ENCODE results near the gene MDM2.
"Not testable (repeated sequence)": the region's sequence is repeated elsewhere in the genome, so short reads cannot be mapped to it uniquely, and the experiment has no call there.

Gene MDM2

GRCh38 chr12:68841175-68841574 lies 33.2 kb downstream of the MDM2 start:
- DNase-seq (ENCODE audit: low read depth, low spot score); H3K4me3 ChIP-seq (ENCODE audit: low read length): not testable (repeated sequence)

DNA sequence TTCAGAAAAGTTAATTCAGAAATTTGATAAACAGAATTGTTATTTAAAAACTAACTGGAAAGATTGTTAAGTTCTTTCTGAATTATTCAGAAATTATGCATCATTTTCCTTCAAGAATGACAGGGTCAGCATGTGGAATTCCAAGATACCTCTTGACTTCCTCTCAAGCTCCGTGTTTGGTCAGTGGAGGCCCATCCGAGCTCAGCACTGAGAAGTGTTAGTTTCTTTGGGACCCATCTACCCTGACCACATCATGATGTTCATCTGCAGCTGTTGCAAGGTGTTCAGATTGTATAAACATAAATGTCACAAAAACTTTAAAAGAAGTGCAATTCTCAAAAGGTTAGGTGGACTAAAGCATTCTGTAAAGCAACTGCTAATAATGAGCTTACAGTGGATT lies 33.7 kb downstream of the MDM2 start:
- no peak overlapping the region for H3K4me3 ChIP-seq (ENCODE audit: low read length)
- no peak for DNase-seq (ENCODE audit: low read depth, low spot score)

GRCh38 chr12:68842123-68842522 lies 34.1 kb downstream of the MDM2 start:
- no peak for DNase-seq (ENCODE audit: low read depth, low spot score)
- no peak overlapping the region for H3K4me3 ChIP-seq (ENCODE audit: low read length)

GRCh38 chr12:68842784-68843567 lies 35.0 kb downstream of the MDM2 start:
- DNase-seq (ENCODE audit: low read depth, low spot score), result no peak
- no peak overlapping the region for H3K4me3 ChIP-seq (ENCODE audit: low read length)

GRCh38 chr12:68844318-68844745 lies 36.4 kb downstream of the MDM2 start:
- H3K4me3 ChIP-seq (ENCODE audit: low read length), result no peak overlapping the region

GRCh38 chr12:68844788-68845695 lies 37.1 kb downstream of the MDM2 start:
- DNase-seq (ENCODE audit: low read depth, low spot score), result no peak
- H3K4me3 ChIP-seq (ENCODE audit: low read length), result no peak overlapping the region

More at GRCh38 chr12:68844318-68844745, 36.4 kb downstream of the MDM2 start:
- no peak for DNase-seq (ENCODE audit: low read depth, low spot score)

DNA sequence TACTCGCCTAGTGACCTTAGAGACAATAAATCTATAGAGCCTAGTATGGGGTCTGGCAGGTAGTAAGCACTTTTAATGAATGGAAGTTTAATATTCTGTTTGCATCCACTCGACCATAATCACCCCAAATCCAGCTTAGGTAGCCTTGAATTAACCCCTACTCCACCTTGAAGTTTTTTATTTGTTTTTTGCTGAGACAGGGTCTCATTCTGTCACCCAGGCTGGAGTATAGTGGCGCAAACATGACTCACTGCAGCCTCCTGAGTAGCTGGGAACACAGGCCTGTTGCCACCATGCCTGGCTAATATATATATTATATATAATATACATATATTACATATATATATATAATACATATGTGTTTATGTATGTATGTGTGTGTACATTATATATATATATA lies 38.8 kb downstream of the MDM2 start:
- H3K4me3 ChIP-seq (ENCODE audit: low read length), result no peak overlapping the region

GRCh38 chr12:68850390-68850789 lies 42.4 kb downstream of the MDM2 start:
- no peak for DNase-seq (ENCODE audit: low read depth, low spot score)

More for the DNA sequence above, 38.8 kb downstream of the MDM2 start:
- no peak for DNase-seq (ENCODE audit: low read depth, low spot score)

DNA sequence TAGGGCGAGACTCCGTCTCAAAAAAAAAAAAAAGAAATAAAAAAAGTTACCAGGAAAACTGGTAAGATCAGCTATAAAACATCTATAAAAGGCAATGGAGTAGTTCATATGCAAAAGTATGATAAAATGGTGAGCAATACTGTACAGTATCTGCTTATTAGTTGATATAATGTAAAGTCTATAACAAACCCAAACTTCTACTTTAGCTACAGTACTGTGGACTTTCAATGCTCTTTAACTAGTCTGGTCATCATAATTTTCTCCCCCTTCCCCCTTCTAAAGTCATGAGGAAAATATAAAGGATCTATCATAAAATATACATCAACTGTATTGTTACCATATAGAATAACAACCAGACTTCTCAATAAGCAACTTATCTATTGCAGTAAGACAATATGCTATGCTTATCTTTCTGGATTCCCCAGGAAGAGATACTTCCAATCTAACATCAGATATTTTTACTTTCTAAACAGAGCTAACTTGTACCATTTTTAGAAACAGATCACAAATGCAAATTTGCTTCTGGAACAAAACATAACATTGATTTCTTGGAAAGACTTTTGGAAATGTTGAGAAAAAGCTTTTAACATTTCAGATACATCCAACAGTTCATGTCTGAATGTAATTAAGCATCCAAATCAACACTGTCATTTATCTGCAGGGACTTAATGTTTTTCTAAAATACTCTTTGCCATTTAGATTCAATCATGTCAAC lies 43.8 kb downstream of the MDM2 start:
- no peak for DNase-seq (ENCODE audit: low read depth, low spot score)
- no peak overlapping the region for H3K4me3 ChIP-seq (ENCODE audit: low read length)

More at GRCh38 chr12:68850390-68850789, 42.4 kb downstream of the MDM2 start:
- H3K4me3 ChIP-seq (ENCODE audit: low read length), result no peak overlapping the region

DNA sequence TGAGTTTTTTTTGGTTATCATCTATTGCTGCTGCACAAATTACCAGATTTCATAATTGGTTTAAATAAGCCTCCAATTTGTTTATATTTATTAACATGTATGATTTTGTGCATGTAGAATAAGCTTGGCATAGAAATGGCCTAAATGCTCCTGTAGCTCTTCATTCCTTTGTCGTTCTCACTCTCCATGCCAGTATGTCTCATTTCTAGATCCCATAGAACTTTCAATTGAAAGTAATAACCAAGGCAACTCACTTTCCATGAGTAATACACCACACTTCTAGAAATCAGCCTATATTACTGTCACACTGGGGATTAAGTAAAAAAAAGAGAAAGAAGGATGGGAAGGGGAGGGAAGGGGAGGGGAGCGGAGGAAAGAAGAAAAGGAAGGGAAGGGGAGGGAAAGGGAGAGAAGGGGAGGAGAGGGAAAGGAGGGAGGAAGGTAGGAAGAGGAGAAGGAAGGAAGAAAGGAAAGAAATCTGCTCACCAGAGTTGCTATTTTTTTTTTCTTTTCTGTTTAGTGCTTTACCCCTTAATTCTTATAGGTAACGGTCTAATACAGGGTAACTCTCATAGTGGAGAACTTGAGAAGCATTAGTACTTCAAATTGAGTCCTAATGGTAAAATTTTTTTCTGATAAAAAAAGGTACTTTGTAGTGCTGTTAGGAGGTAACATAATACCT lies 45.6 kb downstream of the MDM2 start:
- no peak overlapping the region for H3K4me3 ChIP-seq (ENCODE audit: low read length)
- no peak for DNase-seq (ENCODE audit: low read depth, low spot score)

DNA sequence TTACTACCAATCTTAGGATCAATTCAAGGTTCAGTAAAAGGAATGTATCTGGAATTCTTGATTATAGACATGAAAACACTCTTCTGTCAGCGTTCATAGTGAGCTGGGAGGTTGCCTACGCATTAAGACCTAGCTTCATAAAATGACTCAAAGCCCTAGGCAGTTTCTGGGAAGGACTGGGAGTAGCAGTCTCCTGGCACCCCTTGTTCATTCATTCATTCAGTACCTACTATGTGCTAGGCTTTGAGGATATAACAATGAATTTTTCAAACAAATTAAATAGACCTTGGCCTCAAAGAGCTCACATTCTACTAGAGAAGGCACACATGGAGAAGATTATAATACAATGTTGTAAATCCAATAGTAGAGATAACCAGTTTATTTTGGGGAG lies 46.1 kb downstream of the MDM2 start:
- no peak for DNase-seq (ENCODE audit: low read depth, low spot score)
- H3K4me3 ChIP-seq (ENCODE audit: low read length), result no peak overlapping the region

DNA sequence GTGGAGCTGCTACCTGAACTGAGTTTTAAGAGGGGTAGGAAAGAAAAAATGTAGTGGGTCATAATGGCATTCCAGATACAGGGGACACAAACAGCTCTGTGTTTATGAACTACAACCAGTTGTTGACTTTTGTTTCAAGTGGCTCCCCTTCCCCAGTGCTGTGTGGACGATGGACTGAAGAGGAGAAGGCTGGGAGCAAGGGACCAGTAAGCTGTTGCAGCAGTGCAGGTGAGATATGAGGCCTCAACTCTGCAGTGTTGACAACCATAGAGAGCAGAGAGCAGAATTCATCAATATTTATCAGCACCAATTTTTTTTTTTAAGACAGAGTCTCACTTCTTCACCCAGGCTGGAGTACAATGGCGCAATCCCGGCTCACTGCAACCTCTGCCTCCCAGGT lies 46.6 kb downstream of the MDM2 start:
- DNase-seq (ENCODE audit: low read depth, low spot score), result no peak

DNA sequence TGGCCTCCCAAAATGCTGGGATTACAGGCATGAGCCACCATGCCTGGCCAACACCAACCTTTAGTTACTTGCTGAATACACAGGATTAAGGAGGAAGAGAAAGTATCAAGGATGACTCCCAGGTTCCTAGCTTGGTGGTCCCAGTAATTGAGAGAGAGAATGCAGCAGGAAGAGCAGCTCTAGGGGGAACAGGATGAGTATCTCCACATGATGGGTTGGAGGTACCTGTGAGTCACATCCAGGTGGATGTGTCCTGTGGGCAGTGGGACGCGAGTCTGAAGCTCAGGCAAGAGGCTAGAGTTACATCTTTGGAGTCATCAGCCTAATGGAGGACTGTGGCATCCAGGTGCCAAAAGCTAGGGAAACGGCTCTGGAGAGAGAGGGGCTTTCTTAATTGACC lies 47.1 kb downstream of the MDM2 start:
- DNase-seq (ENCODE audit: low read depth, low spot score), result no peak
- no peak overlapping the region for H3K4me3 ChIP-seq (ENCODE audit: low read length)

More for the DNA sequence above, 46.6 kb downstream of the MDM2 start:
- no peak overlapping the region for H3K4me3 ChIP-seq (ENCODE audit: low read length)

DNA sequence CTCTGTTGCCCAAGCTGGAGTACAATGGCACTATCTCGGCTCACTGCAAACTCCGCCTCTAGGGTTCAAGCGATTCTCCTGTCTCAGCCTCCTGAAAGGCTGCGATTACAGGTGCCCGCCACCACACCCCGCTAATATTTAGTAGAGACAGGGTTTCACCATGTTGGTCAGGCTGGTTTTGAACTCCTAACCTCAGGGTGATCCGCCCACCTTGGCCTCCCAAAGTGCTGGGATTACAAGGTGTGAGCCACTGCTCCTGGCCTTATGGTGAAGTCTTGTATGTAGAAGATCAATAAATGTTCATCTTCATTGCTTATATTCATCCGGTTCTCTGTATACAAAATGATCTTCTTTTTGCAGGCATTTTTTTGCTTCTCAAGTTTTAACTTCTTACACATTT lies 47.8 kb downstream of the MDM2 start:
- no peak overlapping the region for H3K4me3 ChIP-seq (ENCODE audit: low read length)
- DNase-seq (ENCODE audit: low read depth, low spot score), result no peak

- DNase-seq (ENCODE audit: low read depth, low spot score), result no peak
- no peak overlapping the region for H3K4me3 ChIP-seq (ENCODE audit: low read length)
Observed at GRCh38 chr12:68856510-68856909, 48.5 kb downstream of the MDM2 start.

DNA sequence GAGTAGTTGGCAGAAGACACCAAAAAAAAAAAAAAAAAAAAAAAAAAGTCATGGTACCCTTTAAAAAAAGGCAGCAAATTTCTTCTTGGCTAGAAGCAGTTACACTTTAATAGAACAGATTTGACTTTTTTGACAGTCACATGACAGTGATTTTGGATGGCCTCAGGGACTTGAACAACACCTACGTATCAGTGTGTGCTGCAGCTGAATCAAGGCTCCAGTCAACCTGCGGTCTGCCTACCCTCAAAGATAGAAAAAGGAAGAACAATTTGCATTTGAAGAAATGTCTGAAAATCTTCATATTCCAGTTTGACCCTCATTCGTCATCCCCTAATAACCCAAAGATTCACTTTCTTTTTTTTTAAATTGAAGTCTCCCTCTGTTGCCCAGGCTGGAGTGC lies 53.9 kb downstream of the MDM2 start:
- DNase-seq (ENCODE audit: low read depth, low spot score), result no peak
- H3K4me3 ChIP-seq (ENCODE audit: low read length), result no peak overlapping the region

DNA sequence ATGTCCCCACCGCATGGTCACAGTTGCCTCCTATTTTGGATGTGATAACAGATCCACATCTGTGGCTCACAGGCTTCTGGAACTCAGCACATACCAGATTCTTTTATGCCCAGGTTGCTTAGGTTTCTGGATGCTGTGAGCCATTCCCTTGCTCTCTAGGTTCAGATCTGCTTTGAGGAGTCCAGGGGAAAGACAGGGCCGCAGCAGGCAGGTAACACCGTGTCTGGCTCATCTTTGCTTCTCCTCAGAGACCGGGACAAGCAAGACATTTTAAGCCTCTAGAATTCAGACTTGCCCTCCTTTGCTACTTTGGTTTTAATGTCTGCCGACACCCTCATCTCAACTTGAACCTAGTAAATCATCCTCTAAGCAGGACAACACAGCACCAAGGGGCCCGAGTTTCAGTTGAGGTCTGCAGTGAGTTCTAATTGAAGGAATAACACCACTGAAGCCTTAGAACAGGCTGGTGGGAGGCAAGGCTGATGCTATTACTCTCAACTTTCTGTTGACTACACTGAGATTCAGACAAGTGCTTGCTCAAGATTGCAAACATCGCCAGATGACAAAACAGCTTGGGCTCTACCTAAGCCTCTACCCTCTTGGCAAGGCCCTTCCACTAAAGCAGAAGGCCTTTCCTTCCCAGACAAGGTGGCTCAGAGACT lies 55.3 kb downstream of the MDM2 start:
- H3K4me3 ChIP-seq (ENCODE audit: low read length), result no peak overlapping the region
- DNase-seq (ENCODE audit: low read depth, low spot score), result no peak

DNA sequence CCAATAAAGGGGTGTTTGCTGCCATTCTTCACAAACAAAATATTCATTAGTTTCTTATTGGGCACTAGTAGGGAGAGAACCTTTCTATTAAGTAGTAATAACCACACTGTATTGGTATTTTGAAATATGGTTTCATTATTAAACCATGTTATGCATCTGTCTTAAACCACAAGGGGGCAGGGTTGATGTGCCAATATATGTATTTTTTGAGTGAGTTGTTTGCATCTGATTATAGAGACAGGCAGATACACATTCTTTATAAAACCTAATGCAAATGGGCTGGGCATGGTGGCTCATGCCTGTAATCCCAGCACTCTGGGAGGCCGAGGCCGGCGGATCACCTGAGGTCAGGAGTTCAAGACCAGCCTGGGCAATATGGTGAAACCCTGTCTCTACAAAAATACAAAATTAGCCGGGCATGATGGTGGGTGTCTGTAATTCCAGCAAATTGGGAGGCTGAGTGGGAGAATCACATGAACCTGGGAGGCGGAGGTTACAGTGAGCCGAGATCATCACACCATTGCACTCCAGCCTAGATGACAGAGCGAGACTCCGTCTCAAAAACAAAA lies 56.0 kb downstream of the MDM2 start:
- peak; percentile 36 for DNase-seq (ENCODE audit: low read depth, low spot score)
- not testable (repeated sequence) for H3K4me3 ChIP-seq (ENCODE audit: low read length)

Measured in Jurkat, Clone E6-1 (cell line).